Gastrocnemius medialis (tissue), 4 donors: ENCODE measurements around the gene KIAA0319L. TPM values are rescaled to one million over a fixed set of nuclear protein-coding genes. Genes with fewer than 3 reads are reported as not detected.

Experiments
- ATAC-seq, 2 donors: fragments of 150-250 bp; one replicate each; pipeline ENCODE4 v1.9.1; 2016
- DNase-seq, 2 donors: peaks; one replicate each; pipeline ENCODE4 v3.0.0-alpha.2; 2019
- H3K27ac ChIP-seq, 4 donors: fragments of 200-600 bp; sonication (generic); 1 replicate in 1 of 4; 2 replicates in 3 of 4; pipeline ENCODE4 v1.5.1; 2016 to 2018; ENCODE audit warnings: mild to moderate bottlenecking in 2 of 4, moderate library complexity in 1 of 4
- H3K27me3 ChIP-seq, 3 donors: fragments of 200-600 bp; sonication (generic) in 2 of 3; 1 replicate in 1 of 3; 2 replicates in 2 of 3; pipeline versions ENCODE4 v1.5.1 to v1.6.0; 2016 to 2019; ENCODE audit warnings: mild to moderate bottlenecking in 1 of 3, moderate library complexity in 1 of 3
- H3K36me3 ChIP-seq, 2 donors: fragments of 200-600 bp; sonication (generic) in 1 of 2; one replicate each; pipeline ENCODE4 v1.5.1; 2017 to 2018
- H3K4me1 ChIP-seq, 2 donors: fragments of 200-600 bp; sonication (generic) in 1 of 2; one replicate each; pipeline ENCODE4 v1.5.1; 2016 to 2017; ENCODE audit warnings: mild to moderate bottlenecking in 2 of 2
- H3K4me3 ChIP-seq, 4 donors: fragments of 200-600 bp; sonication (generic) in 3 of 4; 1 replicate in 1 of 4; 2 replicates in 3 of 4; pipeline ENCODE4 v1.5.1; 2016 to 2019; ENCODE audit warnings: mild to moderate bottlenecking in 2 of 4
- H3K9me3 ChIP-seq, 3 donors: fragments of 200-600 bp; sonication (generic) in 2 of 3; 1 replicate in 1 of 3; 2 replicates in 2 of 3; pipeline ENCODE4 v1.5.1; 2016 to 2019
- CTCF ChIP-seq, 5 experiments: fragments of 450-650 bp in 3 of 5; fragments of 200-600 bp in 2 of 5; sonication (generic) in 2 of 5; IDR thresholded peaks in 4 of 5; conservative IDR thresholded peaks in 1 of 5; 1 replicate in 4 of 5; 2 replicates in 1 of 5; pipeline ENCODE4 v1.5.1; 2016 to 2019; ENCODE audit warnings: antibody characterized with exemption in 5 of 5, mild to moderate bottlenecking in 3 of 5, moderate library complexity in 3 of 5
- POLR2A ChIP-seq, 2 donors: fragments of 450-650 bp; IDR thresholded peaks; one replicate each; pipeline ENCODE4 v1.6.1; 2017; ENCODE audit warnings: antibody characterized with exemption in 2 of 2, mild to moderate bottlenecking in 2 of 2, moderate library complexity in 2 of 2
- in situ Hi-C, 4 donors: fragments of 200-750 bp; cut with MboI; loops; one replicate each; pipeline versions ENCODE4 v1.15.0 to v1.8.0; 2017; ENCODE audit warnings: low sequenced_read_pairs in 4 of 4
- intact Hi-C: fragments of 100-400 bp; cut with DNase I; formaldehyde crosslinking; loops from one replicate; pipeline ENCODE4 v1.15.1; 2023; ENCODE audit warnings: low total_unique reads
- total RNA-seq, 4 donors: library from RNA; depleted of rRNA; stranded (reverse); fragments of >200 nt; gene quantifications; one replicate each; pipeline versions ENCODE4 v1.1.0 to v1.2.3, GENCODE V29; 2016

The KIAA0319L gene
- total RNA-seq, 4 donors from 2014 or later: 44.4 to 85.0 (median 69.2) TPM

- H3K4me3 ChIP-seq: no peak overlapping the region
- H3K36me3 ChIP-seq: peaks cover 0 to 89% of the 10 kb centered on the region in 2 donors
- DNase-seq: no peak
- no peaks in the 10 kb centered on the region for H3K27me3 ChIP-seq
- no peaks in the 10 kb centered on the region for H3K4me1 ChIP-seq
- TF ChIP-seq POLR2A (IDR thresholded peaks at IDR 0.05) (no peak), CTCF (IDR thresholded peaks at IDR 0.05 in 4 of 5, conservative IDR thresholded peaks at IDR 0.05 in 1 of 5) (no peak)
- intact Hi-C loops (loop anchor here (2.0 kb wide), 1 partner anchor 78 kb away; no protein-coding TSS in a partner anchor), in situ Hi-C loops (no loop called here)
- H3K27ac ChIP-seq: no peak overlapping the region
- ATAC-seq: no peak
- H3K9me3 ChIP-seq: no peaks in the 10 kb centered on the region
These were observed 120.0 kb downstream of the KIAA0319L start for GRCh38 chr1:35437200-35437599.

GRCh38 chr1:35436078-35436477 is 121.1 kb downstream of the KIAA0319L start:
- in situ Hi-C loops (no loop called here), intact Hi-C loops (loop anchor here (2.0 kb wide), 1 partner anchor 77 kb away; no protein-coding TSS in a partner anchor)
- Histone ChIP-seq H3K4me1 (no peaks in the 10 kb centered on the region), H3K36me3 (peaks cover 0 to 79% of the 10 kb centered on the region in 2 donors), H3K27me3 (no peaks in the 10 kb centered on the region), H3K9me3 (no peaks in the 10 kb centered on the region), H3K27ac (no peak overlapping the region), H3K4me3 (no peak overlapping the region)
- no peak for DNase-seq
- TF ChIP-seq POLR2A (IDR thresholded peaks at IDR 0.05) (no peak), CTCF (IDR thresholded peaks at IDR 0.05 in 4 of 5, conservative IDR thresholded peaks at IDR 0.05 in 1 of 5) (no peak)
- ATAC-seq: no peak

GRCh38 chr1:35434703-35435102 is 122.5 kb downstream of the KIAA0319L start:
- DNase-seq (no peak), ATAC-seq (no peak)
- Histone ChIP-seq H3K9me3 (no peaks in the 10 kb centered on the region), H3K27ac (no peak overlapping the region), H3K27me3 (no peaks in the 10 kb centered on the region), H3K36me3 (peaks cover 0 to 65% of the 10 kb centered on the region in 2 donors), H3K4me1 (no peaks in the 10 kb centered on the region), H3K4me3 (no peak overlapping the region)
- TF ChIP-seq CTCF (IDR thresholded peaks at IDR 0.05 in 4 of 5, conservative IDR thresholded peaks at IDR 0.05 in 1 of 5) (no peak), POLR2A (IDR thresholded peaks at IDR 0.05) (no peak)
- intact Hi-C loops (no loop called here), in situ Hi-C loops (no loop called here)

GRCh38 chr1:35433714-35434113 is 123.5 kb downstream of the KIAA0319L start:
- H3K36me3 ChIP-seq: peaks cover 0 to 55% of the 10 kb centered on the region in 2 donors
- H3K27ac ChIP-seq: no peak overlapping the region
- ATAC-seq (no peak), DNase-seq (no peak)
- H3K4me3 ChIP-seq: no peak overlapping the region
- TF ChIP-seq POLR2A (IDR thresholded peaks at IDR 0.05): no peak
- no peak for TF ChIP-seq CTCF (IDR thresholded peaks at IDR 0.05 in 4 of 5, conservative IDR thresholded peaks at IDR 0.05 in 1 of 5)
- intact Hi-C loops: no loop called here
- in situ Hi-C loops: no loop called here
- H3K27me3 ChIP-seq: no peaks in the 10 kb centered on the region
- no peaks in the 10 kb centered on the region for H3K4me1 ChIP-seq
- H3K9me3 ChIP-seq: no peaks in the 10 kb centered on the region

- H3K27ac ChIP-seq: no peak overlapping the region
- H3K4me1 ChIP-seq: no peaks in the 10 kb centered on the region
- no peak for TF ChIP-seq POLR2A (IDR thresholded peaks at IDR 0.05)
- no peak for TF ChIP-seq CTCF (IDR thresholded peaks at IDR 0.05 in 4 of 5, conservative IDR thresholded peaks at IDR 0.05 in 1 of 5)
- no peak overlapping the region for H3K4me3 ChIP-seq
- intact Hi-C loops (no loop called here), in situ Hi-C loops (no loop called here)
- H3K9me3 ChIP-seq: no peaks in the 10 kb centered on the region
- no peaks in the 10 kb centered on the region for H3K27me3 ChIP-seq
- ATAC-seq (no peak), DNase-seq (no peak)
- H3K36me3 ChIP-seq: peaks cover 0 to 47% of the 10 kb centered on the region in 2 donors
These were observed 125.0 kb downstream of the KIAA0319L start for GRCh38 chr1:35432231-35432630.
